ENCODE results near the gene PLK3. TPM values are rescaled to one million over a fixed set of nuclear protein-coding genes. Genes with fewer than 3 reads are reported as not detected.

PLK3 gene
- total and polyA plus RNA-seq, 2 donors (not counting 3 experiments of a cell fraction or from before 2014, with no cell fraction given) = 55.0 to 66.7 TPM

DNA sequence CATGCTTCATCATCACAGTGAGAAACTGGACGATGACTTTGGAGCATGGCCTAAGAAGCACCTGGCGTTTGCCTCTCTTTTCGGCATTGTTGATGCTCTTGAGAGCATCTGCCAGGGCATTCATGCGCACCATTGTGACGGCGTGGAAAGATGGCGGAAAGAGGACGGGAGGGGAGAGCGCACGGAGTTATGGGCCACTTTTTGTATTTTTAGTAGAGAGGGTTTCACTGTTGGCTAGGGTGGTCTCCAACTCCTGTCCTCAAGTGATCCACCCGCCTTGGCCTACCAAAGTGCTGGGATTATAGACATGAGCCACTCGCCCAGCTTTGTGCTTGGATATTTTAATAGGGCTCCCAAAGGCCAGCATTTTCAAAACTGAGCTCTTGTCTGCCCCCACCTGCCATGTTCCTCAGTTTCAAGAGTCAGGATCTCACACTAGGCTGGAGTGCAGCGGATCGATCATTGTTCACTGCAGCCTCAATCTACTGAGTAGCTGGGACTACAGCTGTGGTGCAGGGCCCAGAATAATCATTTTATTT, 19.5 kb upstream of the PLK3 start:
- H3K4me3 ChIP-seq (replicated peaks in 1 of 3; ENCODE audit: insufficient read depth in 1 of 3, low read depth in 1 of 3, low read length in 3 of 3) = no peak overlapping the region

DNA sequence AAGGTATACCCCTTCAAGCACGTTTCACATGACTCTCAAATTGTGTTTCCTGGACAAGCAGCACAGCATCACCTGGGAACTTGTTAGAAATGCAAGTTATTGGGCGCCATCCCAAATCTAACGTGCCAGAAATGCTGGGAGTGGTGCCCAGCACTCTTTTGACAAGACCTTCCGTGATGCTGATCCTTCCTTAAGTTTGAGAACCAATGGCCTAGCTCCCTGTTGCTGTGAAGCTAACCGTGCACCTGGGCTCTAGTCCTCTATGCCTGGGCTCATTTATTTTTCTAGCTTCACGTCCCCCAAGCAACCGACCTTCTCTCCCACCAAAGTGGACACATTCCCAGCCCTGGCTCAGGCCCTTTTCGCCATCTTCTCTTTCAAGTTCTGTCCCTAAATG, 16.5 kb upstream of the PLK3 start:
- H3K9me1 ChIP-seq (replicated peaks; ENCODE audit: control insufficient read depth, extremely low read depth, insufficient read depth, low read length) = no peaks in the 10 kb centered on the region
- H3K4me3 ChIP-seq (replicated peaks in 1 of 3; ENCODE audit: insufficient read depth in 1 of 3, low read depth in 1 of 3, low read length in 3 of 3) = no peak overlapping the region
- intact Hi-C loops (cut with micrococcal nuclease) = no loop called here
- TF ChIP-seq FOS (IDR thresholded peaks at IDR 0.05; ENCODE audit: borderline replicate concordance, insufficient read depth, low read length) (no peak), EZH2 (IDR thresholded peaks at IDR 0.05; ENCODE audit: borderline replicate concordance, low read depth, low read length, severe bottlenecking) (no peak), POLR2A (IDR thresholded peaks at IDR 0.05; ENCODE audit: low read depth, low read length) (no peak), MYC (IDR thresholded peaks at IDR 0.05; ENCODE audit: low read depth, low read length) (no peak), POLR2AphosphoS5 (IDR thresholded peaks at IDR 0.05; ENCODE audit: insufficient read depth, low read depth, low read length) (no peak)
- TF ChIP-seq, protein P1, sequence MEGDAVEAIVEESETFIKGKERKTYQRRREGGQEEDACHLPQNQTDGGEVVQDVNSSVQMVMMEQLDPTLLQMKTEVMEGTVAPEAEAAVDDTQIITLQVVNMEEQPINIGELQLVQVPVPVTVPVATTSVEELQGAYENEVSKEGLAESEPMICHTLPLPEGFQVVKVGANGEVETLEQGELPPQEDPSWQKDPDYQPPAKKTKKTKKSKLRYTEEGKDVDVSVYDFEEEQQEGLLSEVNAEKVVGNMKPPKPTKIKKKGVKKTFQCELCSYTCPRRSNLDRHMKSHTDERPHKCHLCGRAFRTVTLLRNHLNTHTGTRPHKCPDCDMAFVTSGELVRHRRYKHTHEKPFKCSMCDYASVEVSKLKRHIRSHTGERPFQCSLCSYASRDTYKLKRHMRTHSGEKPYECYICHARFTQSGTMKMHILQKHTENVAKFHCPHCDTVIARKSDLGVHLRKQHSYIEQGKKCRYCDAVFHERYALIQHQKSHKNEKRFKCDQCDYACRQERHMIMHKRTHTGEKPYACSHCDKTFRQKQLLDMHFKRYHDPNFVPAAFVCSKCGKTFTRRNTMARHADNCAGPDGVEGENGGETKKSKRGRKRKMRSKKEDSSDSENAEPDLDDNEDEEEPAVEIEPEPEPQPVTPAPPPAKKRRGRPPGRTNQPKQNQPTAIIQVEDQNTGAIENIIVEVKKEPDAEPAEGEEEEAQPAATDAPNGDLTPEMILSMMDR (IDR thresholded peaks at IDR 0.05; ENCODE audit: extremely low read depth in 1 of 2, insufficient read depth in 1 of 2, low read depth in 1 of 2, low read length in 2 of 2) = no peak
- H3K36me3 ChIP-seq (ENCODE audit: control insufficient read depth in 2 of 2, extremely low read depth in 1 of 2, insufficient read depth in 2 of 2, low read length in 2 of 2) = peaks cover 1 to 5% of the 10 kb centered on the region in 2 experiments
- ChIA-PET CTCF (interaction anchor here (0.6 to 1.9 kb wide), 5 partner anchors 9 to 1096 kb away, joined by 3 to 4 read pairs (median 4); partner anchors contain the start of genes PLK3 and RNU5D-1), POLR2A (interaction anchor here (0.7 to 1.2 kb wide), 3 partner anchors 8 to 36 kb away, joined by 3 to 4 read pairs (median 4); partner anchors contain the start of genes PLK3 and RPS8)
- H3K9ac ChIP-seq (replicated peaks; ENCODE audit: extremely low read depth, insufficient read depth, low read length) = no peak overlapping the region
- no peaks in the 10 kb centered on the region for H3K27me3 ChIP-seq (ENCODE audit: control insufficient read depth in 2 of 2, insufficient read depth in 2 of 2, low read length in 2 of 2)
- FAIRE-seq (no peak), DNase-seq (ENCODE audit: low read depth, low spot score) (no peak)
- H4K20me1 ChIP-seq (replicated peaks; ENCODE audit: control insufficient read depth, extremely low read depth, insufficient read depth, low read length) = no peaks in the 10 kb centered on the region
- H3K79me2 ChIP-seq (ENCODE audit: control insufficient read depth, insufficient read depth, low read length) = peaks cover 4% of the 10 kb centered on the region
- H3K27ac ChIP-seq (ENCODE audit: insufficient read depth, low read depth, low read length) = no peak overlapping the region
- H3K4me2 ChIP-seq (ENCODE audit: insufficient read depth, low read length) = no peak overlapping the region
- peaks cover 12% of the 10 kb centered on the region for H3K4me1 ChIP-seq (ENCODE audit: control insufficient read depth, extremely low read depth, insufficient read depth, low read length)
- dilution Hi-C loops (cut with MboI; ENCODE audit: extremely low pct_ligation_motif_present, low sequenced_read_pairs) = no loop called here
- no TSS peak for BruUV-seq (replicated peaks)
- H3K9me3 ChIP-seq (replicated peaks; ENCODE audit: control insufficient read depth, insufficient read depth, low read length) = no peaks in the 10 kb centered on the region
- no peak overlapping the region for H2AFZ ChIP-seq (ENCODE audit: low read depth, low read length)

More for the DNA sequence above, 19.5 kb upstream of the PLK3 start:
- FAIRE-seq (no peak), DNase-seq (ENCODE audit: low read depth, low spot score) (no peak)
- BruUV-seq (replicated peaks) = no TSS peak
- Histone ChIP-seq H2AFZ (ENCODE audit: low read depth, low read length) (no peak overlapping the region), H3K79me2 (ENCODE audit: control insufficient read depth, insufficient read depth, low read length) (peaks cover 35% of the 10 kb centered on the region), H3K9ac (replicated peaks; ENCODE audit: extremely low read depth, insufficient read depth, low read length) (no peak overlapping the region), H4K20me1 (replicated peaks; ENCODE audit: control insufficient read depth, extremely low read depth, insufficient read depth, low read length) (no peaks in the 10 kb centered on the region), H3K4me2 (ENCODE audit: insufficient read depth, low read length) (no peak overlapping the region), H3K36me3 (ENCODE audit: control insufficient read depth in 2 of 2, extremely low read depth in 1 of 2, insufficient read depth in 2 of 2, low read length in 2 of 2) (peaks cover 17 to 22% of the 10 kb centered on the region in 2 experiments), H3K27me3 (ENCODE audit: control insufficient read depth in 2 of 2, insufficient read depth in 2 of 2, low read length in 2 of 2) (no peaks in the 10 kb centered on the region), H3K9me3 (replicated peaks; ENCODE audit: control insufficient read depth, insufficient read depth, low read length) (no peaks in the 10 kb centered on the region), H3K4me1 (ENCODE audit: control insufficient read depth, extremely low read depth, insufficient read depth, low read length) (peaks cover 17% of the 10 kb centered on the region), H3K27ac (ENCODE audit: insufficient read depth, low read depth, low read length) (no peak overlapping the region), H3K9me1 (replicated peaks; ENCODE audit: control insufficient read depth, extremely low read depth, insufficient read depth, low read length) (no peaks in the 10 kb centered on the region)
- intact Hi-C loops (cut with micrococcal nuclease) = no loop called here
- ChIA-PET CTCF (interaction anchor here (2.6 kb wide), 1 partner anchor 51 kb away, joined by 8 read pairs; the partner anchor contains the start of gene RNU5D-1), POLR2A (interaction anchor here (0.8 kb wide), 1 partner anchor 50 kb away, joined by 3 read pairs; the partner anchor contains the start of gene RNU5D-1)
- peak; percentile 18 for TF ChIP-seq POLR2AphosphoS5 (IDR thresholded peaks at IDR 0.05; ENCODE audit: insufficient read depth, low read depth, low read length)
- TF ChIP-seq EZH2 (IDR thresholded peaks at IDR 0.05; ENCODE audit: borderline replicate concordance, low read depth, low read length, severe bottlenecking) = no peak
- dilution Hi-C loops (cut with MboI; ENCODE audit: extremely low pct_ligation_motif_present, low sequenced_read_pairs) = no loop called here
